Endothelial cell of umbilical vein (primary cell): ENCODE data around the gene ZBED4. TPM values are rescaled to one million over a fixed set of nuclear protein-coding genes. Genes with fewer than 3 reads are reported as not detected.

Experiments used
- BruUV-seq: library from RNA; stranded (reverse); fragments of 400-500 nt; replicated peaks from 2 replicates; lab custom pipeline; 2021; lab: Mats Ljungman, UMichigan
- CTCF ChIA-PET: fragments of 300-600, 350-600 bp; sonication (Branson Sonifier 250); formaldehyde crosslinking; loops from one replicate; lab custom pipeline; 2021; ENCODE audit warnings: antibody characterized with exemption, inconsistent platforms; lab: Charles Lee
- POLR2A ChIA-PET: fragments of 300-600, 350-600 bp; sonication (Branson Sonifier 250); formaldehyde crosslinking; loops from one replicate; lab custom pipeline; 2021; ENCODE audit warnings: antibody characterized with exemption, inconsistent platforms; lab: Charles Lee
- DNase-seq: peaks from one replicate; pipeline ENCODE4 v3.0.0-alpha.2; 2011; ENCODE audit warnings: low read depth, low spot score
- FAIRE-seq: peaks from 2 replicates; lab custom pipeline; 2011; peaks lifted over from hg19 to GRCh38; lab: Jason Lieb, UNC
- H2AFZ ChIP-seq: 2 replicates; pipeline ENCODE4 v1.6.0; 2012; ENCODE audit warnings: low read depth, low read length, control low read depth, inconsistent platforms
- H3K27ac ChIP-seq: 2 replicates; pipeline ENCODE4 v1.5.1; 2011; ENCODE audit warnings: low read depth, mild to moderate bottlenecking, control low read depth, low read length, moderate library complexity; ENCODE audit not compliant: insufficient read depth
- H3K27me3 ChIP-seq, 2 experiments: 2 replicates each; pipeline versions ENCODE4 v1.6.0 to v1.6.1; 2011; ENCODE audit warnings: low read length in 2 of 2, mixed read lengths in 1 of 2; ENCODE audit not compliant: control insufficient read depth in 2 of 2, insufficient read depth in 2 of 2
- H3K36me3 ChIP-seq, 2 experiments: 2 replicates in 1 of 2; 3 replicates in 1 of 2; pipeline ENCODE4 v1.5.1; 2011; ENCODE audit warnings: low read length in 2 of 2, mild to moderate bottlenecking in 1 of 2, moderate library complexity in 1 of 2; ENCODE audit not compliant: control insufficient read depth in 2 of 2, insufficient read depth in 2 of 2; ENCODE audit errors: extremely low read depth in 1 of 2
- H3K4me1 ChIP-seq: 3 replicates; pipeline ENCODE4 v1.5.1; 2011; ENCODE audit warnings: mild to moderate bottlenecking, low read length; ENCODE audit not compliant: control insufficient read depth, insufficient read depth; ENCODE audit errors: extremely low read depth
- H3K4me2 ChIP-seq: 2 replicates; pipeline ENCODE4 v1.6.1; 2011; ENCODE audit warnings: low read length, control low read depth, mixed read lengths; ENCODE audit not compliant: insufficient read depth
- H3K4me3 ChIP-seq, 3 experiments: fragments of 200-600 bp in 1 of 3; sonication (generic), shearing (Covaris generic) in 1 of 3; replicated peaks in 1 of 3; 2 replicates each; pipeline ENCODE4 v1.5.1; 2011 to 2016; ENCODE audit warnings: control low read depth in 3 of 3, low read length in 3 of 3, mild to moderate bottlenecking in 2 of 3, inconsistent platforms in 1 of 3, low read depth in 1 of 3, moderate library complexity in 1 of 3; ENCODE audit not compliant: insufficient read depth in 1 of 3
- H3K79me2 ChIP-seq: 2 replicates; pipeline ENCODE4 v1.6.0; 2012; ENCODE audit warnings: low read length, inconsistent platforms; ENCODE audit not compliant: control insufficient read depth, insufficient read depth
- H3K9ac ChIP-seq: replicated peaks from 2 replicates; pipeline ENCODE3; 2011; ENCODE audit warnings: low read length, control low read depth; ENCODE audit not compliant: insufficient read depth; ENCODE audit errors: extremely low read depth
- H3K9me1 ChIP-seq: replicated peaks from 3 replicates; pipeline ENCODE4 v1.6.0; 2011; ENCODE audit warnings: mild to moderate bottlenecking, low read length; ENCODE audit not compliant: control insufficient read depth, insufficient read depth; ENCODE audit errors: extremely low read depth
- H3K9me3 ChIP-seq: replicated peaks from 2 replicates; pipeline ENCODE4 v1.5.1; 2012; ENCODE audit warnings: low read length, inconsistent platforms; ENCODE audit not compliant: control insufficient read depth, insufficient read depth
- H4K20me1 ChIP-seq: replicated peaks from 2 replicates; pipeline ENCODE3; 2011; ENCODE audit warnings: mild to moderate bottlenecking, low read length; ENCODE audit not compliant: control insufficient read depth, insufficient read depth; ENCODE audit errors: extremely low read depth
- EZH2 ChIP-seq: IDR thresholded peaks from 2 replicates; pipeline ENCODE4 v1.6.1; 2012; ENCODE audit warnings: borderline replicate concordance, low read depth, mild to moderate bottlenecking, moderate library complexity, low read length, inconsistent platforms; ENCODE audit not compliant: severe bottlenecking
- FOS ChIP-seq: IDR thresholded peaks from 2 replicates; pipeline ENCODE4 v1.6.1; 2011; ENCODE audit warnings: mild to moderate bottlenecking, low read length, moderate library complexity, borderline replicate concordance; ENCODE audit not compliant: insufficient read depth
- GATA2 ChIP-seq: IDR thresholded peaks from 2 replicates; pipeline ENCODE4 v1.7.0; 2011; ENCODE audit warnings: low read depth, mild to moderate bottlenecking, moderate library complexity, mixed read lengths, low read length; ENCODE audit not compliant: insufficient read length, insufficient read depth
- JUN ChIP-seq: IDR thresholded peaks from 2 replicates; pipeline ENCODE4 v1.6.1; 2011; ENCODE audit warnings: borderline replicate concordance, low read depth; ENCODE audit not compliant: insufficient read length, insufficient read depth
- MYC ChIP-seq: IDR thresholded peaks from one replicate; pipeline ENCODE4 v1.6.1; 2011; ENCODE audit warnings: mild to moderate bottlenecking, low read depth, low read length
- POLR2A ChIP-seq: IDR thresholded peaks from 2 replicates; pipeline ENCODE4 v1.6.1; 2012; ENCODE audit warnings: low read depth, mild to moderate bottlenecking, control low read depth, low read length
- POLR2AphosphoS5 ChIP-seq: IDR thresholded peaks from 2 replicates; pipeline ENCODE4 v1.6.1; 2012; ENCODE audit warnings: low read depth, mild to moderate bottlenecking, control low read depth, low read length, moderate library complexity; ENCODE audit not compliant: insufficient read depth
- dilution Hi-C: fragments of 300-500 bp; cut with MboI; formaldehyde crosslinking; loops from one replicate; pipeline ENCODE4 v1.15.0; 2019; ENCODE audit warnings: low sequenced_read_pairs; ENCODE audit not compliant: extremely low pct_ligation_motif_present
- intact Hi-C: fragments of 100-400 bp; cut with micrococcal nuclease; formaldehyde crosslinking; loops from one replicate; pipeline ENCODE4 v1.10.0; 2022
- polyA plus RNA-seq, 4 experiments: library from polyadenylated mRNA; depleted of rRNA in 3 of 4; stranded (reverse) in 3 of 4; unstranded in 1 of 4; fragments of >200 nt; gene quantifications; 2 replicates each; pipeline versions ENCODE4 v1.2.1 to v1.2.3, GENCODE V29; 2011 to 2012; ENCODE audit warnings: missing spikeins in 1 of 4
- total RNA-seq: library from RNA; stranded (reverse); gene quantifications from 2 replicates; pipeline ENCODE4 v1.2.3, GENCODE V29; 2021
- TF ChIP-seq, protein P1 (sequence below): IDR thresholded peaks from 2 replicates; pipeline ENCODE4 v1.6.1; 2011; ENCODE audit not compliant: insufficient read depth, insufficient read length
- TF ChIP-seq, protein P2 (sequence below), 2 donors: IDR thresholded peaks; 1 replicate in 1 of 2; 2 replicates in 1 of 2; pipeline ENCODE4 v1.5.1; 2011; ENCODE audit warnings: low read length in 2 of 2, mild to moderate bottlenecking in 2 of 2, moderate library complexity in 2 of 2, control low read depth in 1 of 2, inconsistent platforms in 1 of 2, low read depth in 1 of 2; ENCODE audit not compliant: insufficient read depth in 1 of 2; ENCODE audit errors: extremely low read depth in 1 of 2

ZBED4 gene
- total and polyA plus RNA-seq, 2 donors (not counting 3 experiments of a cell fraction or from before 2014, with no cell fraction given): 8.6 to 18.2 TPM

DNA sequence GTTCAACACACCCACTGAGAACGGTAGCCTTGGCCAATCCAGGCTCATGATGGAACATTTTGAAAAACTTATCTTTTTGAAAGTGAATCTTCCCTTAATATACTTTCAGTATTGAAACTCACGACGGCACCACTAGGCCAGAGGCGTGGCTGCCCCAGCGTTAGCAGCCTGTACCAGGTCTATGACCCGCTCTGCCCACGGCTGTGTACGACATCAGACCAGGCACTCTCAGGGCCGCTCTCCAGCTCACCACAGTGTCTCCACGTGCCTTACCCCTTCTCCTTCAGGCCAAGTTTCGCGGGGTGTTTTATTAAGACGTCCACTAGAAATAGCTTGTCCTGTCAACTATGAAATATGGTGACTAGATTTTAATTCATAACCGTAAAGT, 33.4 kb downstream of the ZBED4 start:
- Histone ChIP-seq H3K79me2 (peaks cover 49% of the 10 kb centered on the region), H3K4me3 (no peak overlapping the region), H3K27ac (no peak overlapping the region), H2AFZ (no peak overlapping the region), H3K9ac (no peak overlapping the region), H3K4me2 (no peak overlapping the region), H3K27me3 (no peaks in the 10 kb centered on the region), H3K9me3 (no peaks in the 10 kb centered on the region), H3K4me1 (no peaks in the 10 kb centered on the region), H3K9me1 (no peaks in the 10 kb centered on the region), H4K20me1 (no peaks in the 10 kb centered on the region), H3K36me3 (peaks cover 4 to 39% of the 10 kb centered on the region in 2 experiments)
- dilution Hi-C loops: no loop called here
- intact Hi-C loops: no loop called here
- ChIA-PET CTCF (interaction anchor here (0.7 kb wide), 1 partner anchor 27 kb away, joined by 4 read pairs; no protein-coding TSS in a partner anchor), POLR2A (no interaction called here)
- no peak for FAIRE-seq
- DNase-seq: no peak
- TSS peak; percentile 2 for BruUV-seq
- no peak for TF ChIP-seq POLR2A
- TF ChIP-seq, protein P1, sequence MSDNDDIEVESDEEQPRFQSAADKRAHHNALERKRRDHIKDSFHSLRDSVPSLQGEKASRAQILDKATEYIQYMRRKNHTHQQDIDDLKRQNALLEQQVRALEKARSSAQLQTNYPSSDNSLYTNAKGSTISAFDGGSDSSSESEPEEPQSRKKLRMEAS: no peak
- TF ChIP-seq POLR2AphosphoS5: no peak
- TF ChIP-seq, protein P2, sequence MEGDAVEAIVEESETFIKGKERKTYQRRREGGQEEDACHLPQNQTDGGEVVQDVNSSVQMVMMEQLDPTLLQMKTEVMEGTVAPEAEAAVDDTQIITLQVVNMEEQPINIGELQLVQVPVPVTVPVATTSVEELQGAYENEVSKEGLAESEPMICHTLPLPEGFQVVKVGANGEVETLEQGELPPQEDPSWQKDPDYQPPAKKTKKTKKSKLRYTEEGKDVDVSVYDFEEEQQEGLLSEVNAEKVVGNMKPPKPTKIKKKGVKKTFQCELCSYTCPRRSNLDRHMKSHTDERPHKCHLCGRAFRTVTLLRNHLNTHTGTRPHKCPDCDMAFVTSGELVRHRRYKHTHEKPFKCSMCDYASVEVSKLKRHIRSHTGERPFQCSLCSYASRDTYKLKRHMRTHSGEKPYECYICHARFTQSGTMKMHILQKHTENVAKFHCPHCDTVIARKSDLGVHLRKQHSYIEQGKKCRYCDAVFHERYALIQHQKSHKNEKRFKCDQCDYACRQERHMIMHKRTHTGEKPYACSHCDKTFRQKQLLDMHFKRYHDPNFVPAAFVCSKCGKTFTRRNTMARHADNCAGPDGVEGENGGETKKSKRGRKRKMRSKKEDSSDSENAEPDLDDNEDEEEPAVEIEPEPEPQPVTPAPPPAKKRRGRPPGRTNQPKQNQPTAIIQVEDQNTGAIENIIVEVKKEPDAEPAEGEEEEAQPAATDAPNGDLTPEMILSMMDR (IDR thresholded peaks at IDR 0.05; ENCODE audit: extremely low read depth in 1 of 2, insufficient read depth in 1 of 2, low read depth in 1 of 2, low read length in 2 of 2): no peak
- TF ChIP-seq GATA2: no peak
- no peak for TF ChIP-seq MYC
- no peak for TF ChIP-seq JUN
- TF ChIP-seq FOS: no peak
- no peak for TF ChIP-seq EZH2
